Uterus (tissue), 4 donors: Measurements from ENCODE around the gene ART1. TPM values are rescaled to one million over a fixed set of nuclear protein-coding genes. Genes with fewer than 3 reads are reported as not detected.

Experiments
- DNase-seq, 2 donors: peaks; one replicate each; pipeline ENCODE4 v3.0.0-alpha.2; 2019 to 2020
- H3K27ac ChIP-seq, 2 donors: fragments of 200-600 bp; sonication (generic); 1 replicate in 1 of 2; 2 replicates in 1 of 2; pipeline ENCODE4 v1.5.1; 2016 to 2018
- H3K27me3 ChIP-seq, 2 donors: fragments of 200-600 bp; sonication (generic); one replicate each; pipeline ENCODE4 v1.5.1; 2018 to 2019; ENCODE audit warnings: control low read depth in 1 of 2
- H3K36me3 ChIP-seq, 2 donors: fragments of 200-600 bp; sonication (generic); one replicate each; pipeline ENCODE4 v1.5.1; 2019; ENCODE audit warnings: control low read depth in 1 of 2
- H3K4me1 ChIP-seq, 2 donors: fragments of 200-600 bp; sonication (generic); one replicate each; pipeline ENCODE4 v1.5.1; 2018 to 2019; ENCODE audit warnings: control low read depth in 1 of 2
- H3K4me3 ChIP-seq, 2 donors: fragments of 200-600 bp; sonication (generic); 1 replicate in 1 of 2; 2 replicates in 1 of 2; pipeline ENCODE4 v1.5.1; 2018 to 2019; ENCODE audit warnings: mild to moderate bottlenecking in 1 of 2
- H3K9me3 ChIP-seq, 2 donors: fragments of 200-600 bp; sonication (generic); one replicate each; pipeline ENCODE4 v1.5.1; 2019; ENCODE audit warnings: control low read depth in 1 of 2
- CTCF ChIP-seq, 4 experiments: fragments of 200-600 bp in 2 of 4; fragments of 450-650 bp in 2 of 4; sonication (generic) in 2 of 4; IDR thresholded peaks; one replicate each; pipeline ENCODE4 v1.5.1; 2016 to 2019; ENCODE audit warnings: antibody characterized with exemption in 4 of 4, mild to moderate bottlenecking in 2 of 4, moderate library complexity in 1 of 4
- POLR2A ChIP-seq, 2 donors: fragments of 450-650 bp; IDR thresholded peaks; one replicate each; pipeline ENCODE4 v1.6.1; 2016; ENCODE audit warnings: antibody characterized with exemption in 2 of 2, mild to moderate bottlenecking in 1 of 2, moderate library complexity in 1 of 2
- intact Hi-C: fragments of 100-400 bp; cut with DNase I; formaldehyde crosslinking; loops from one replicate; pipeline ENCODE4 v1.15.1; 2023; ENCODE audit warnings: low total_unique reads
- total RNA-seq, 4 donors: library from RNA; depleted of rRNA in 3 of 4; stranded (reverse); fragments of >200 nt in 3 of 4; gene quantifications; one replicate each; pipeline versions ENCODE4 v1.1.0 to v1.2.4, GENCODE V29; 2014 to 2023
- donor health status: DM: yes; HTN: yes; CAD: no.

ART1 gene
- total RNA-seq, 4 donors from 2014 or later = not detected

GRCh38 chr11:3667149-3668035 lies 22.5 kb downstream of the ART1 start:
- Histone ChIP-seq H3K27ac (no peak overlapping the region), H3K36me3 (no peaks in the 10 kb centered on the region), H3K9me3 (no peaks in the 10 kb centered on the region), H3K27me3 (no peaks in the 10 kb centered on the region), H3K4me3 (no peak overlapping the region), H3K4me1 (no peaks in the 10 kb centered on the region)
- TF ChIP-seq POLR2A (IDR thresholded peaks at IDR 0.05) (no peak), CTCF (IDR thresholded peaks at IDR 0.05) (no peak)
- intact Hi-C loops = no loop called here
- DNase-seq = no peak

- intact Hi-C loops = no loop called here
- DNase-seq = no peak
- TF ChIP-seq POLR2A (IDR thresholded peaks at IDR 0.05) = no peak
- TF ChIP-seq CTCF (IDR thresholded peaks at IDR 0.05) = no peak
- Histone ChIP-seq H3K9me3 (no peaks in the 10 kb centered on the region), H3K27ac (no peak overlapping the region), H3K36me3 (no peaks in the 10 kb centered on the region), H3K4me3 (no peak overlapping the region), H3K4me1 (no peaks in the 10 kb centered on the region), H3K27me3 (no peaks in the 10 kb centered on the region)
Observed at GRCh38 chr11:3669128-3669527, 24.2 kb downstream of the ART1 start.

- Histone ChIP-seq H3K4me1 (no peaks in the 10 kb centered on the region), H3K27ac (no peak overlapping the region)
- intact Hi-C loops = no loop called here
Observed at GRCh38 chr11:3669742-3670183, 24.8 kb downstream of the ART1 start.

GRCh38 chr11:3671334-3672254 lies 26.7 kb downstream of the ART1 start, which contains the start of gene CHRNA10:
Gene CHRNA10 (minus strand): TSS chr11:3671384. CDS start chr11:3671312, 72 bp downstream.
- intact Hi-C loops = no loop called here
- Histone ChIP-seq H3K4me3 (no peak within 1 kb of the TSS), H3K36me3 (no peaks in the 10 kb centered on the region), H3K9me3 (no peaks in the 10 kb centered on the region), H3K4me1 (no peaks in the 10 kb centered on the region), H3K27ac (no peak within 1 kb of the TSS), H3K27me3 (no peaks in the 10 kb centered on the region)
- DNase-seq = no peak
- TF ChIP-seq POLR2A (IDR thresholded peaks at IDR 0.05) (no peak), CTCF (IDR thresholded peaks at IDR 0.05) (no peak)

More at GRCh38 chr11:3669742-3670183, 24.8 kb downstream of the ART1 start:
- no peaks in the 10 kb centered on the region for H3K36me3 ChIP-seq
- no peak for TF ChIP-seq POLR2A (IDR thresholded peaks at IDR 0.05)
- TF ChIP-seq CTCF (IDR thresholded peaks at IDR 0.05) = no peak
- H3K4me3 ChIP-seq = no peak overlapping the region
- no peak for DNase-seq
- H3K9me3 ChIP-seq = no peaks in the 10 kb centered on the region
- no peaks in the 10 kb centered on the region for H3K27me3 ChIP-seq
